ENCODE results near the gene PRRX1. TPM values are rescaled to one million over a fixed set of nuclear protein-coding genes. Genes with fewer than 3 reads are reported as not detected.

The PRRX1 gene
- total and polyA plus RNA-seq, 8 donors: 1.0 to 11.6 (median 2.3) TPM

DNA sequence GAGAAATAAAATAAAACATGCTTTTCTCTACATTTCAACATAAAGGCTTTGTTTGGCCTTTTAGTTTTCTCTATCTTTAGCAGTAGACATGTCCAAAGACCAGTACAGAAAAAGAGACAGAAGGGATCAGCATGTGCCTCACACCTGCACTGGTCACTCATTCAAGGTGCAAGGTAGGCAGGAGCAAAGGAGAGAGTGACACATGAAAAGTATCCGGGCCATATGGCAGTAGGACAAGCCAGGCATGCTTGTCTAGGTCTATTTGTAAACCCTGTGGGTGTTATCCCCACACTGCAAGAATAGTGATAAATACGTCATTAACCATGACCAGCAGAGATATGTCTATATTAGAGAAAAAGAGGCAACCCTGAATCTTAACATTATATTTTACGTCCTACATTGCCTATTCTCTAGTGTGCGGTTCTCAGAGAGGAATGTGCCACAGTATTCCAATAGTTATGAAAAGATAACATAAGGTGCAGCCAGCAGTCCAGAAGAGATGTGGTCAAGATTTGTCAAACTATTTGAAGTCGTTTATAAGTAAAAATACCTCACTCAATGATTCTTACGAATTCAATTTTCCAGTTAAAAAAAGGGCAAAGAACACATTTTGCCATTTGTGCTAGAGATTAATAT lies 32.1 kb downstream of the PRRX1 start:
- no peaks in the 10 kb centered on the region for H3K4me1 ChIP-seq
- FAIRE-seq (no peak), DNase-seq (no peak), ATAC-seq (no peak)
- H3K27ac ChIP-seq: no peak overlapping the region
- no peak for TF ChIP-seq CTCF (IDR thresholded peaks at IDR 0.05)
- 69 to 76% methylated on average over 6 of the region's 6 CpGs for WGBS, 2 donors
- no peaks in the 10 kb centered on the region for H3K9me3 ChIP-seq
- no peaks in the 10 kb centered on the region for H3K27me3 ChIP-seq
- H3K36me3 ChIP-seq: no peaks in the 10 kb centered on the region
- intact Hi-C loops (cut with DNase I): no loop called here
- H3K4me3 ChIP-seq: no peak overlapping the region

DNA sequence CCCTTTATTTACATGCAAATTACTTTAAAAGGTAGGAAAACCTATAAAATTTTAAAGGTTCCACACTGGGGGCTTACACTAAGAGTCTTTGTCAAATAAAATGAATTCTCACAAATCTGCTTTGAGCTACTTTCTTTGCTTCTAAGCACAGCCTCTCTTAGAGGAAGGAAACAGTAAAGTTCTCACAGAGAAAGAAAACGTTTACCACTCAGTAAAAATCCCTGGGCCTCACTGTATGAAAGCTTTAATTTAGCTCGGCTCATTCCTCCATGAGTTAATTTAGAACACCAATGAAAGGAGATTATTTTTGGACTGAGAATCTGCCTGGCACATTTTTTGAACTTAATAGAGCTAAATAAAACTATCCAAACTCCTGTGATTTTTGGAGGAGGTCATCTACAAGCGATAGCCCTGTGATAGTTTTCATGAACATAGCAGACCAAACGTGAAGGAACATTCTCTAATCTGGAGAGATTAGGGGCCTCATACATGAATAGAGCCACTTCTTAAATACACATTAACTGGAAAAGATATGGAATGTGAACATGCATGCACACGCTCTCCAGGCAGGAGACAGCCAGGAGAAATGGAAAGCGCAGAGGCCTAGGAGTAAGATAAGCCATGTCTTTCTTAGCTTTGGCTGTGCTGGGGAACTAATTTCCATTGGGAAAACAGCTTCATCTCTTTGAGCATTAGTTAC lies 32.8 kb downstream of the PRRX1 start:
- H3K4me3 ChIP-seq: no peak overlapping the region
- DNase-seq (no peak), FAIRE-seq (no peak), ATAC-seq (no peak)
- H3K9me3 ChIP-seq: no peaks in the 10 kb centered on the region
- 67 to 71% methylated on average over 6 of the region's 6 CpGs for WGBS, 2 donors
- intact Hi-C loops (cut with DNase I): no loop called here
- TF ChIP-seq CTCF (IDR thresholded peaks at IDR 0.05): no peak
- no peaks in the 10 kb centered on the region for H3K36me3 ChIP-seq
- H3K27me3 ChIP-seq: no peaks in the 10 kb centered on the region
- H3K27ac ChIP-seq: no peak overlapping the region
- no peaks in the 10 kb centered on the region for H3K4me1 ChIP-seq

DNA sequence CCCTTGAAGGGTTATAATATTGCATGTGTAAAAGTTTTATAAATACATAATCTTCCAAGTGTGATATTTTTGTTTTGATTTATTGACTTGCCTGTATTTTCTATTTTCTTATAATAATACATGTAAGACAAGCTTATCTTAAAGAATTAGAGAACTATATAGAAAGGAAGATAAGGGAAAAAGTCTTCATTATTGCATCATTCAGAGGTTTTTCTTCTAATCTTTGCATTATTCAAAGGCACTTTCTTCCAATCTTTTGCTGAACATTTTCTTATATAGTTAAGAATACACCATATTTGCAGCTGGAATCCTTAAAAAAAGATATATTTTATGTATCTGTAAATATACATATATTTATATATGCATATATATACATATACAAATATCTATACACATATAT lies 33.4 kb downstream of the PRRX1 start:
- TF ChIP-seq CTCF (IDR thresholded peaks at IDR 0.05): no peak
- Histone ChIP-seq H3K4me1 (no peaks in the 10 kb centered on the region), H3K27me3 (no peaks in the 10 kb centered on the region), H3K36me3 (no peaks in the 10 kb centered on the region), H3K4me3 (no peak overlapping the region), H3K9me3 (no peaks in the 10 kb centered on the region), H3K27ac (no peak overlapping the region)
- intact Hi-C loops (cut with DNase I): no loop called here
- no peak for DNase-seq
- peak; percentile 5 for FAIRE-seq
- ATAC-seq: no peak

DNA sequence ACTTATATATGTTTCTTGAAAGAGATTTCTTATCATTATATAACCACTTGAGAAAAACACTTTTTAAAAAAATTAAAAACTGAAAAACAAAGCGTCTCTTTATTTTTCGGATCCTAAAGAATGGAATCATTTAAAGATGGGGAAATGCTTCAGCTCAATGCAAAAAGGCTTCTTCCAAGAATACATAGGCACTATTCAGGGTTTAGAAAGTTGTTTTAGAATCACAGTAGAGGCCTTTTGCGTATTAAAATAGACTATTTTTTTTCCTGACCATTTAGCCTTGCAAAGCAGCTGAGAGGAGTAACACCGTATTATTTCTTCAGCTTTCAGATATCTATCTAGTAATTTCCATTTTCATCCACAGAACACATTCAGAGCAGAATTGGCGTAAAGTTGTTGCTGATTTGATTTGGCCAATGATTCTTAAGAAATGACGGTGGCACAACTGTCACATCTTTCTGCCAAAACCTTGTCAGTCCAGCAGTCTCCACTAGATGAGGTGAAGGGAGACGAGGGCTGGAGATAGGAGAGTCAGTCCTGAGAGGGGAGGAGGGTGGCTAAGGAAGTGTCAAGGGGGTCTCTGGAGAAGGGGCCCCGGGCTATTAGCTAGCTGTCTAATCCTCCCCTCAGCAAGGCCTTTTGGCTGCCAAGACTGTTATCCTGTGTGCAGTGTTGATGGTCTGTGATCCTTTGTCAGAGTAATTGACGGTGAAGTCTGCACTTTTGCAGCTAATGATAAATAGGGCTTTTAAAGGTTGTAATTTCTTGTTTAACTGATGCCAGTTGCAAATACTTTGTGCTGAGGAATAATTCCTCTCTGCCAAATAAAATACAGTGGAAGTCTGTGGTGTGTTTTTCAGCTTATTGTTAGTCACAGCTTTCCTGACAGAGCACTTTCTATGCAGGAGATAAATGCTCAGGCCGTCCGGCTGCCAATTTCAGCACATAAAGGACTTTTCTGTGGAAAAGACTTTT lies 34.7 kb downstream of the PRRX1 start:
- DNase-seq (no peak), ATAC-seq (peak in 1 of 4 donors; percentile 36), FAIRE-seq (no peak)
- Histone ChIP-seq H3K4me3 (no peak overlapping the region), H3K36me3 (no peaks in the 10 kb centered on the region), H3K4me1 (no peaks in the 10 kb centered on the region), H3K27me3 (no peaks in the 10 kb centered on the region), H3K27ac (no peak overlapping the region), H3K9me3 (no peaks in the 10 kb centered on the region)
- TF ChIP-seq CTCF (IDR thresholded peaks at IDR 0.05): no peak
- intact Hi-C loops (cut with DNase I): no loop called here
- 48 to 52% methylated on average over 11 of the region's 11 CpGs for WGBS, 2 donors
